Measurements from ENCODE around the gene RAD51B.
"Not testable (repeated sequence)": the region's sequence is repeated elsewhere in the genome, so short reads cannot be mapped to it uniquely, and the experiment has no call there.

Gene RAD51B

GRCh38 chr14:67819563-67820421 is at the start of gene RAD51B:
Gene RAD51B, plus strand, starts transcription at chr14:67819779.
- DNase-seq: peak; percentile 79 to 89

GRCh38 chr14:67773844-67774377 is 45.7 kb upstream of the RAD51B start:
- DNase-seq: no peak

GRCh38 chr14:67776653-67777322 is 42.8 kb upstream of the RAD51B start:
- DNase-seq: no peak

- DNase-seq: no peak
Observed at GRCh38 chr14:67778792-67779191, 40.8 kb upstream of the RAD51B start.

DNA sequence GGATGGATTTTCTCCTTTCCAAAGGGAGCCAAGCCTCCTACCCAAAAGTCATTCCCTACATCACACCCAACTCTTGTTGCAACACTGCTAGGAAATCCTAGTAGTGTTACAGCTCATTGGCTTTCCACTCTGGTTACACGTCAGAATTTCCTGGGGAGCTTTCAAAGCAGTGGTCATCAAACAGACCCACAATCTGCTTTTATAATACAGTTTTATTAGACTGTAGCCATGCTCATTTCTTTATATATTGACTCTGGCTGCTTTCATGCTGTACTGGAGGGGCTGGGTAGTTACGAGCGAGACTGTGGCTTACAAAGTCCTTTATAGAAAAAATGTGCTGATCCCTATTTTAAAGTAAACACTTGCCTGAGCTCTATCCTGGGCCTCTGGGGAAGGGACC is 37.5 kb upstream of the RAD51B start:
- DNase-seq: no peak

DNA sequence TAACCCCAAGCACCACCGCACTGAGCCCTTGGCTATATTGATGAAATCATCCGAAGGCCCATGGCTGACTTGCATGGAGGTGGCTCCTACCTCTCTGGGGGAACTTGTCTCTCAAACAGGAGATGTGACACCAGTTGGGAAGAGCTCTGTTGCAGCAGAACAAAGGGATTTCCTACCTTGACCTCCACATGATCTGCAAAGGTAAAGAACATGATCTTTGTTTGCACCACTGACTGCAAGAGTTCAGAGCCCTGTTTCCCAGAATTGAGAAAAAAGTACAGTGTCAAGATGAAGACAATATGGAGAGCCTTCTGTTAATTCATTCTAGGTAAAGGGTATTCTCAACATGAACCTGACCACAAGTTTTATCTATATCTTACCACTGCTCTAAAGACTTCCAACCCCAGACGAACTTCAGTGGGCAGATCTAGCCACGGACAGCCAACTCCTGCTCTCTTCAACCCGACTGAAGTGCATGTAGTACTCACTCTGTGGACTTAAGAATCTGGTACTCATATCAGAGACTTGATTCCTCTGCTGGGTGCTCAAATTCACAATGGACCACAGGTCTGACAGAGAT is 35.2 kb upstream of the RAD51B start:
- DNase-seq: no peak

GRCh38 chr14:67785270-67786109 is 34.1 kb upstream of the RAD51B start:
- DNase-seq: no peak

- DNase-seq: no peak
Observed at GRCh38 chr14:67787673-67788072, 31.9 kb upstream of the RAD51B start.

DNA sequence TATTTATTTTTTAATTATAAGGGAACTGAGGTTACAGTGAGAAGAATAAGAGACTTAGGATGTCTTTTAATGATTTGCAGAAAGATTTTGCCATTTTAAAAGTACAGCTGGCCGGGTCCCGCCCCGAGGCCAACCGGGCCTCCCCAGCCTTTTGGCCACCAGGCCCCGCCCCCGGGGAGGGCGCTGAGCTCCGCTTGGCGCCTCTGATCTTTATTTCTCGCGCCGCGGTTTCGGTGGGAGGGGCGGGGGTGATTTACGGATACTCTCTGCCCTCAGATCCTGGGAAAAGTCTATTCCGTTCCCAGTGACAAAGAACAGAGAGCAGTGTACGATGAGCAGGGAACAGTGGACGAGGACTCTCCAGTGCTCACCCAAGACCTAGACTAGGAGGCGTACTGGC is 20.8 kb upstream of the RAD51B start:
- DNase-seq: no peak

- no peak for DNase-seq
Observed at GRCh38 chr14:67800743-67801142, 18.8 kb upstream of the RAD51B start.

DNA sequence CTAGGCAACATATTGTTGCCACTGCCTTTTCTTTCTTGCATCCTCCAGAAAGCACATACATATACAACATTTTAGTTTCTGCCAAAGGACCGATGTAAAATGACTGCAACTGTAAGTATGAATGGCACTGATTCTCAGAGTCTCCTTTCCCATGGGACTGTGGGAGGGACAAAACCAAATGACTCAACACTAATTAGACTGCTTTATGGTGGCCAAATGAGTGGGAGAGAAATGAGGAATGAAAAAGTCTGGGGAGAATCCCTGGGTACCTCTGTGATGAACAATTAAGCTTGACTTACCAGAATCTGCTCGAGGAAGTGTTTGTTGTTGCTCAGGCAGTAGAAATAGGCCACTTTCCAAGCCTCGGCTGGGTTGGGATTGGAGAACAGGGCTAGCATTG is 13.3 kb upstream of the RAD51B start:
- no peak for DNase-seq

DNA sequence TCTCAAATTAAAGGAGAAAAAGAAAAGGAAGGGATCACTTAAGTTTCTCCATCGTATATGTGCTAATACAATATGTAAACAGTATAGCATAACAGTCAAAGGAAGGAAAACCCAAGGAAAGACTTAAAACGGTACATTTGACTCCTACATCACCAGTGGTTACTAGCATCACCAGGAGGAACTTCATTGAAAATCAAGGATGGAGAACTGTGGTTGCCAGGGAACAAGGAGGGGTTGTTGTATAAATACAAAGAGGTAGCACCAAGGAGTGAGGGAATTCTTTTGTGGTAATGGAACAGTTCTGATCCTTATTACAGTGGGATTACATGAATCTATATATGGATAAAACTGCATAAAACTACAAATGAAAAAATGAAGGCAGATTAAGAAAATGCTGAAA is 4.8 kb upstream of the RAD51B start:
- no peak for DNase-seq

DNA sequence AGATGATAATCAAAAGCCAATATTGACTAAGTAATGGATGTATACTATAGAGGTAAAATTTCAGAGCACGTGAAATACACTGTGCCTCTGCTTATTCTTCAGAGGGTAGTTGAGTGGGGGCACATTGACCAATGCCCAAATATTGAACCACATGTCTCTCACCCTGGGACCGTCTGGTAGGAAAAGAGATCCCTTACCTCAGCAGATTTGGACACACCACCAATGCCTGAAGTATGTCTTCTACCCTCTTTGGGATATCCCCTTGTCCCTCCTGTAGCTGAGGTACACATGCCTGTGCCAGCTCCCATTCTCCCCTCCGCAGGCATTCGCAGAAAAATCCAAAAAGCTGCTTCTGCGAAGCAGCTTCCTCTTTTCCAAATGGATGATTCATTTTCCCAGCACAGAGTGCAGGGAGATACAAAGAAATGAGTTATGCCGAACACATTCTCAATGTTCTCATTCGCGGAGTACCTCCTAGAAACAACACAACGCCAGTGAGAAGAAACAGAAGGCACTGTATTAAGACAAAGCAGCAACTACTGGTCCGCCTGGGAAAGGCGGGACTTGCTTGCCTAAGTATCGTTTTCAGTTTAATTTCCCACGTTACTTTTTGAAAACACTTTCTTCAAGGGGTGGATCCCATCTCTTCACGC is 3.9 kb upstream of the RAD51B start:
- DNase-seq: no peak

- peak; percentile 91 to 94 for DNase-seq
Observed at GRCh38 chr14:67816326-67817002, 3.1 kb upstream of the RAD51B start, which contains the start of gene ZFYVE26. Gene ZFYVE26, minus strand, starts transcription at chr14:67816590. Its CDS starts 627 bp downstream, at chr14:67815963.

- no peak for DNase-seq
Observed at GRCh38 chr14:67817750-67818438, 1.7 kb upstream of the RAD51B start.

DNA sequence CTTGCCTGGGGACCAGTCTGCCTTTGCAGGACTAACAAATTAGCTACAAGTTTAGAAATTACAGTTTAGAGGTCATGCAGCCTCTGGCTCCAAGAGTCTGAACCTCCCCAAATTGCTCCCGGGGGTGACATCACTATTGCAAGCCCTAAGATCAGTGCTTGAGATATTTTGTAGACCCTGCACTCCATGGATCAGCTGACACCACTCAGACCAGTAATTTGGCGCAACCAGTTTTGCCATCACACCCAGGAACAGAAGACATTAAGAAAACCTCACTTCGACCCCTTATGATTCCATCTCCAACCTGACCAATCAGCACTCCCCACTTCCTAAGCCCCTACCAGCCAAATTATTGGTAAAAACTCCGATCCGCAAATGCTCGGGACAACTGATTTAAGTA is 1.1 kb upstream of the RAD51B start:
- DNase-seq: not testable (repeated sequence)

DNA sequence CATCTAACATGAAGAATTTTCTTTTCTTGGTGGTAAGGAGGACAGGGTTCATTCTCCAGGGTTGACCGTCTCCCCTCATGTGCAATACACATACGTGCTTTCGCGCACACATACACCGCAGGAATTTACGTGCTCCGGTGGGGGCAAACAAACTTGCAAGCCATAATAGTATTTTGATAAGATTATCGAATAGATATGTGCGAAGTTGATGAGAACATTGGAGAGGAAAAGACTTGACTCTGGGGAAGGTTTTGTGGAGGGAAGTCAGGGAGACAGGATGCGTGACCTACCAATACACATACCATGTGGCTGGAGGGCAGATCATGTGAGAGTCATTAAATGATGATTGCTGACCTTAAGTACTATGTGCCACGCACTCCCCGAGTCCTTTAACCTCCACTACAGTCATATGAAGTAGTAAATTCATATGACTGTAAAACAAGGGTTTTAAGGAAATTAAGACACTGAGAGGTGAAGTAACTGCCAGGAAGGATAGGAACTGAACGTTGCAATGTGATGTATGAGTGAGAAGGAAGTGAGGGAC is 921 bp downstream of the RAD51B start:
- no peak for DNase-seq

- DNase-seq: no peak
Observed at GRCh38 chr14:67821121-67821520, 1.5 kb downstream of the RAD51B start.

- no peak for DNase-seq
Observed at GRCh38 chr14:67831113-67831512, 11.5 kb downstream of the RAD51B start.

DNA sequence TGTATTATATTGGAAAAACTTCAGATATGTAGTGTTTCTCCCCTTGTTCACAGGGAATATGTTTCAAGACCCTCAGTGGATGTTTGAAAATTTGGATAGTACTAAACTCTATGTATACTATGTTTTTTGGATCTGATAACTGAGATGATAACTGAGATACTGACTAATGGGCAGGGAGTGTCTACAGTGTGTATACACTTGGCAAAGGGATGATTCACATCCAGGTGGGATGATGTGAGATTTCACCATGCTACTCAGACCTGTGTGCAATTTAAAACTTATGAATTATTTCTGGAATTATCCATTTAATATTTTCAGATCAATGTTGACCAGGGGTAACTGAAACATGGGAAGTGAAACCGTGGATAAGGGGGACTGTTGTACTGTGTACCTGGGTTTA is 13.8 kb downstream of the RAD51B start:
- DNase-seq: no peak

DNA sequence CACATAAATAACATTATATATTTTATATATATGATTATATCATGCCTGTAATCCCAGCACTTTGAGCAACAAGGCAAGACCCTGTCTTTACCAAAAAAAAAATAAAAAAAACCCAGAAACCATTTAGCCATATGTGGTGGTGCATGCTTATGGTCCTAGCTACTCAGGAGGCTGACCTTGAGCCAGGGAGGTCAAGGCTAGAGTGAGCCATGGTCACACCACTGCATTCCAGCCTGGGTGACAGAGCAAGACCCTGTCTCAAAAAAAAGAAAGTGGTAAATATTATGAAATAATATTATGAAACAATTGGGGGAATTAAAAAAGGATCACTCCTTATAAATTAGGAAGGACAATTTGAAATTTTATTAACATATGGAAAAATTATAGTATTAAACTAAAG is 16.0 kb downstream of the RAD51B start:
- no peak for DNase-seq
